Coronary artery (tissue), 2 donors: ENCODE results near the gene ZMIZ1.

Source experiments
- DNase-seq: peaks from one replicate; pipeline ENCODE4 v3.0.0-alpha.2; 2017; ENCODE audit warnings: low spot score
- H3K27ac ChIP-seq, 2 donors: fragments of 200-600 bp; sonication (generic); one replicate each; pipeline ENCODE4 v1.5.1; 2016 to 2019
- H3K4me3 ChIP-seq: fragments of 200-600 bp; sonication (generic); 2 replicates; pipeline ENCODE4 v1.5.1; 2016; ENCODE audit warnings: mild to moderate bottlenecking, moderate library complexity
- CTCF ChIP-seq: fragments of 200-600 bp; sonication (generic); IDR thresholded peaks from one replicate; pipeline ENCODE4 v1.5.1; 2019; ENCODE audit warnings: antibody characterized with exemption

Gene ZMIZ1

GRCh38 chr10:79089632-79090031, 20.9 kb downstream of the ZMIZ1 start:
- Histone ChIP-seq H3K4me3 (no peak overlapping the region), H3K27ac (no peak overlapping the region)
- TF ChIP-seq CTCF, result no peak
- DNase-seq, result no peak

GRCh38 chr10:79090134-79090803, 21.5 kb downstream of the ZMIZ1 start:
- Histone ChIP-seq H3K4me3 (no peak overlapping the region), H3K27ac (peak overlapping the region in 1 of 2 donors; percentile 16)
- no peak for TF ChIP-seq CTCF
- DNase-seq, result no peak

GRCh38 chr10:79092292-79092896, 23.6 kb downstream of the ZMIZ1 start:
- no peak for DNase-seq
- H3K27ac ChIP-seq, result peak overlapping the region in 1 of 2 donors; percentile 22
- no peak overlapping the region for H3K4me3 ChIP-seq
- TF ChIP-seq CTCF, result no peak

- Histone ChIP-seq H3K4me3 (peak overlapping the region; percentile 47), H3K27ac (peak overlapping the region; percentile 66 to 83)
- TF ChIP-seq CTCF, result no peak
- no peak for DNase-seq
Observed at GRCh38 chr10:79093658-79094411, 25.1 kb downstream of the ZMIZ1 start.

- Histone ChIP-seq H3K27ac (peak overlapping the region; percentile 42 to 83), H3K4me3 (peak overlapping the region; percentile 47)
- no peak for DNase-seq
- TF ChIP-seq CTCF, result no peak
Observed at GRCh38 chr10:79094412-79095175, 25.8 kb downstream of the ZMIZ1 start.

- no peak for DNase-seq
- H3K27ac ChIP-seq, result peak overlapping the region in 1 of 2 donors; percentile 54
- TF ChIP-seq CTCF, result no peak
- H3K4me3 ChIP-seq, result no peak overlapping the region
Observed at GRCh38 chr10:79095316-79095715, 26.6 kb downstream of the ZMIZ1 start.
